Measurements from ENCODE around the gene FAM217B.

- TF ChIP-seq, protein P1, sequence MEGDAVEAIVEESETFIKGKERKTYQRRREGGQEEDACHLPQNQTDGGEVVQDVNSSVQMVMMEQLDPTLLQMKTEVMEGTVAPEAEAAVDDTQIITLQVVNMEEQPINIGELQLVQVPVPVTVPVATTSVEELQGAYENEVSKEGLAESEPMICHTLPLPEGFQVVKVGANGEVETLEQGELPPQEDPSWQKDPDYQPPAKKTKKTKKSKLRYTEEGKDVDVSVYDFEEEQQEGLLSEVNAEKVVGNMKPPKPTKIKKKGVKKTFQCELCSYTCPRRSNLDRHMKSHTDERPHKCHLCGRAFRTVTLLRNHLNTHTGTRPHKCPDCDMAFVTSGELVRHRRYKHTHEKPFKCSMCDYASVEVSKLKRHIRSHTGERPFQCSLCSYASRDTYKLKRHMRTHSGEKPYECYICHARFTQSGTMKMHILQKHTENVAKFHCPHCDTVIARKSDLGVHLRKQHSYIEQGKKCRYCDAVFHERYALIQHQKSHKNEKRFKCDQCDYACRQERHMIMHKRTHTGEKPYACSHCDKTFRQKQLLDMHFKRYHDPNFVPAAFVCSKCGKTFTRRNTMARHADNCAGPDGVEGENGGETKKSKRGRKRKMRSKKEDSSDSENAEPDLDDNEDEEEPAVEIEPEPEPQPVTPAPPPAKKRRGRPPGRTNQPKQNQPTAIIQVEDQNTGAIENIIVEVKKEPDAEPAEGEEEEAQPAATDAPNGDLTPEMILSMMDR (IDR thresholded peaks at IDR 0.05), result no peak
- TF ChIP-seq POLR2A (IDR thresholded peaks at IDR 0.05) (no peak), EP300 (IDR thresholded peaks at IDR 0.05) (no peak)
Observed at GRCh38 chr20:59933296-59933848, 6.8 kb upstream of the FAM217B start, which contains the start of gene SYCP2.
